Measurements from ENCODE around the gene PSMG4. TPM values are rescaled to one million over a fixed set of nuclear protein-coding genes. Genes with fewer than 3 reads are reported as not detected.
A peak's percentile ranks its signal among the peaks of the same experiment; 100 is the strongest.

PSMG4 gene
- total RNA-seq, 1 experiment from 2014 or later, result 36.9 TPM

- DNase-seq, result no peak
- Histone ChIP-seq H3K36me3 (no peaks in the 10 kb centered on the region), H3K27me3 (no peaks in the 10 kb centered on the region), H3K4me3 (no peak overlapping the region), H3K9me3 (no peaks in the 10 kb centered on the region)
These were observed 21.3 kb downstream of the PSMG4 start for GRCh38 chr6:3280091-3280490.

- DNase-seq, result no peak
- H3K9me3 ChIP-seq, result no peaks in the 10 kb centered on the region
- H3K36me3 ChIP-seq, result no peaks in the 10 kb centered on the region
- H3K27me3 ChIP-seq, result no peaks in the 10 kb centered on the region
- H3K4me3 ChIP-seq, result no peak overlapping the region
These were observed 22.2 kb downstream of the PSMG4 start for GRCh38 chr6:3280866-3281465.

GRCh38 chr6:3281631-3282475, 23.1 kb downstream of the PSMG4 start:
- H3K4me3 ChIP-seq, result no peak overlapping the region
- H3K27me3 ChIP-seq, result no peaks in the 10 kb centered on the region
- DNase-seq, result peak; percentile 67
- H3K9me3 ChIP-seq, result no peaks in the 10 kb centered on the region
- H3K36me3 ChIP-seq, result no peaks in the 10 kb centered on the region

DNA sequence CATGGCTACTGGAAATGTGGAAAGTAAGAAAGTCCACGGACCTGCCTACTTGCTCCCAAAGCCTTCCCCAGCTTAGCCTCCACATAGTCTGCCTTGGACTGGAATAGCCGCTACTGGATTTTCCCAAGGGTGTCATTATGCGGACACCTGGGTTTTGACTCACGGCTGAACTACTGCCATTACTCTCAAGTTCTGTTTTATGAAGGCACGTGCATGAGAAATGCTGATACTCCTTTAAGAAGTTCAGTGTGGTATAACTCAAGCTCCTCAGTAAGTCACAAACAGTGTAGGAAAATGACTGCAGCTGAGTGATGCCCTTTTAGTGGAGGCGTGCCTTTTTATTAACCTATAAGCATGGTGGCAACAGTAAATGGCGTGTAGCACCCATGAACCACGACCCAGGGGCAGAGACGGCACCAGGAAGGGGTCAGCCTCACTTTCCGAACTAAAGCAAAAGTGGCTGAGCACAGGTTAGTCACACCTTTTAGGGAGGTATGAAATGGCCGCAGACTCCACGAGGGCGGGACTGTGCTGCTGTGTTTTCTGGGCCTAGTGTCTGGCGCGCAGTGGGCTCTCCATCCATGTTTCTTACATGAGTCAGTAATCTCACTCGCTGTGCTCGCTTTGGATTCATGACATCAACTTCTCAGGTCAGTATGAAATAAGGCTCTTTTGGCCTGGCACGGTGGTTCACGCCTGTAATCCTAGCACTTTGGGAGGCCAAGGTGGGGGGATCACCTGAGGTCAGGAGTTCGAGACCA, 23.9 kb downstream of the PSMG4 start:
- Histone ChIP-seq H3K36me3 (no peaks in the 10 kb centered on the region), H3K27me3 (no peaks in the 10 kb centered on the region), H3K4me3 (no peak overlapping the region), H3K9me3 (no peaks in the 10 kb centered on the region)
- no peak for DNase-seq

DNA sequence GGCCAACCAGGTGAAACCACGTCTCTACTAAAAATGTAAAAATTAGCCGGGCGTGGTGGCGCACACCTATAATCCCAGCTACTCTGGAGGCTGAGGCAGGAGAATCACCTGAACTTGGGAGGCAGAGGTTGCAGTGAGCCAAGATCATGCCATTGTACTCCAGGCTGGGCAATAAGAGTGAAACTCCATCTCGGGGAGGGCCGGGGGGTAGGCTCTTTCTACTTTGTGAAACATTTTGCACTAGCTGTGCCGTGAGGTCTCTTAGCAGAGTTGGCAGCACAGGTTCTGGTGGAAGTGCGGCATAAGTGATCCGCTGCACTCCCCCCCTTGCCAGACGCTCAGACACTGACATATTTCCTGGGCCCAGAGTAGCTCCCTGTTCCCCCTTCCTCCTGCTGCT, 24.5 kb downstream of the PSMG4 start:
- H3K36me3 ChIP-seq, result no peaks in the 10 kb centered on the region
- H3K9me3 ChIP-seq, result no peaks in the 10 kb centered on the region
- no peaks in the 10 kb centered on the region for H3K27me3 ChIP-seq
- no peak overlapping the region for H3K4me3 ChIP-seq
- no peak for DNase-seq

DNA sequence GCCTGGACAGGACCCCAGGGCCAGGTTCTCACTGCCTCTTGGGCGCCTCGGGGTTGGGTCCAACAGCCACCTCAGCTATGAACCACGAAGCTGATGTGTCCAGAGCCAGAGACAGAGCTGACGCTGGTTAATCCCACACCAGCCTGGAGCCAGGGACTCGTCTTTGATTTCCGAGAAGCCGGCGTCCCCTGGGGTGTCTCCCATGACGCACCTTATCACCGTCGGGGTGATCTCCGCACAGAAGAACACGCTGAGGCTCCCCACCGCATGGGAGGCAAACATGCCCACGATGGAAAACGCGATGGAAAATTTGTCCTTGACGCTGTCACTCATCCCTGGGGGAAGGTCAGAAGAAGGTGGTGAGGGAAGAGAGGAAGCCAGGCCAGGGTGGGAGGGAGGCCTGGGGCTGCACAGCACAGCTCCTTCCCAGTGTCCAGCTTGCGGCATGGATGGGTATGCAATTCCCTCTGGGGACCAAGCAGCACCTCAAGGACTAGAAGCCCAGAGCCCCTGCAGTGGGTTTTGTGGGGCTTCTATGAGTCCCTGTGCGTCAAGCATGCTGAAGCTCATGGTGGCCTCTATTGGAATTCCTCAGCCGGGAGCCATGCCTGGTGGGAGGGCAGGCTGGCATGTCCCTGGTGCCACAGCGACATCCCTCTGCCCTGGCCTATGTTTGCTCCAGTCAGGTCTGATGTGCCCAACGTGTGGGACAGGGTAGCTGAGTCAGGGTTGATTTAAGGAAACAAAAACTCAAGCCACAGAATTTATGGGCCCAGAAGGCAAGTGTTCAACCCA, 25.1 kb downstream of the PSMG4 start:
- no peak for DNase-seq
- Histone ChIP-seq H3K4me3 (no peak overlapping the region), H3K27me3 (no peaks in the 10 kb centered on the region), H3K9me3 (no peaks in the 10 kb centered on the region), H3K36me3 (no peaks in the 10 kb centered on the region)

- Histone ChIP-seq H3K4me3 (no peak overlapping the region), H3K27me3 (no peaks in the 10 kb centered on the region), H3K9me3 (no peaks in the 10 kb centered on the region), H3K36me3 (no peaks in the 10 kb centered on the region)
- no peak for DNase-seq
These were observed 25.7 kb downstream of the PSMG4 start for GRCh38 chr6:3284436-3284876.

DNA sequence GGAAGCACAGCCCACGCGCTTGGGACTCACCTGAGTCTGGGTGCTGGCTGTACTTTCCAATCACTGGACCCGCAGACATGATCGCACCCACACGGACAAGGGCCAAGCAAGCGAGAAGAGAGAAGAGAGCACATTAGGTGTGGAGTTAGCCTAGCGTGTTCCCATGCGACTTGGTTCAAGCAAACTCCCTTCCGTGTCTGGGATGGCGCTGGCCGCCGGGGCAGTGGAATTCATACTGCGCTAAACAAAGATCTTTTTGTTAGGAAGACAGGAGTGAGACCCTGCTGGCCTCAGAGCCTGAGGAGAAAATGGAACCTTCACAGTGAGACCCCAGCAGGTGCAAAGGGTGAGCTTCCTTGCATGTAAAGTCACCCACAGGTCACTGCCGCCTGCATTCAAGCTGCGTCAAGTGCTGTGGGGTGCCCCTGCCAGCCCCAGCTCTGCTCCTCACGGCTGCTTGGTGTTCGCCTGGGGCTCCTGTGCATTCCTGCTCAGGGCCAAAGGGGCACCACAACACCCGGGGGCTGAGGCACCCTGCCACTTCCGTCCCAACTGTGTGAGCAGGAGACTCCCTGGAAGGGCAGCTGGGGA, 26.4 kb downstream of the PSMG4 start:
- no peaks in the 10 kb centered on the region for H3K27me3 ChIP-seq
- H3K36me3 ChIP-seq, result no peaks in the 10 kb centered on the region
- DNase-seq, result no peak
- H3K9me3 ChIP-seq, result no peaks in the 10 kb centered on the region
- no peak overlapping the region for H3K4me3 ChIP-seq

DNA sequence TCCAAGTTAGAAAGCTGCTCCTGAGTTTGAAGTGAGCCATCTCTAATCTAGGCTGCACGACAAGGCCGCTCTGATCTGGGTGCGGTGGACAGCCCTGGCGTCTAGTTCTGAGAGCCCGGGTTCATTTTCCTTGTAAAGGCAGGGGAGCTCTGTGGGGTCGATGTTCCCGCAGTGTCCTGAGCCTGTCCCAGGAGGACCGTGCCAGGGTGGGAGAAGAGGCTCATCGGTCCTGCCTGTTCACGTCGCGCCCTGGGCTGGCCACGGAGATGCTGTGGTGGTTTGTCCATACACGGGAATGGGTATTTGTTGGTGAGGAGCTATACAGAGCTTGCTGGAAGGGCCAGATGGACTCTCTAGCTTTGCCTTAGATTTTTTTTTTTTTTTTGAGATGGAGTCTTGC, 27.0 kb downstream of the PSMG4 start:
- H3K9me3 ChIP-seq, result no peaks in the 10 kb centered on the region
- no peaks in the 10 kb centered on the region for H3K36me3 ChIP-seq
- no peak for DNase-seq
- no peaks in the 10 kb centered on the region for H3K27me3 ChIP-seq
- no peak overlapping the region for H3K4me3 ChIP-seq

DNA sequence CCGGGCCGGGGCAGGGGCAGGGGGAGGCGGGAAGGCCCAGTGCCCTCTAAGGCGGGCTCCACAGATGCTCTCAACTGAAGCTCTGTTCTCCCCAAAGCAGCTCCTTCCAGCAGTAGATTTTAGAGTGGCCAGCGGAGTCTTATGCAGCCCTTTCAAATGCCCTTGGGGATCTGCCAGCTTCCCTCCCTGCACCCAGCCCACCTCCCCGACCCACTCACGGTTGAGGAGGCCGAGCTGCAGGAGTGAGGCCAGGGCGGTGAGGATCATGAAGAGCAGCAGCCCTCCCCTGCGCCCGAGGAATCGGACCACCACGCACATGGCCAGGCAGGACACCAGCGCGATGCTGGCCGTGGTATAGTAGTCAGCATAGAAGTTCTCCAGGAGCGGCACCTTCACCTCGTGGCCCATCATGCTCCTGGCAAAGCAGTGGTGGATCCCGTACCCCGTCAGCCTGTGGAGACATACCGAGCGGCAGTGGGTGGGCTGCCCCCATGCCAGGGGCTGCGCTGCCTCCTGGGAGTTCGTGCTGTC, 28.0 kb downstream of the PSMG4 start:
- H3K36me3 ChIP-seq, result no peaks in the 10 kb centered on the region
- H3K27me3 ChIP-seq, result no peaks in the 10 kb centered on the region
- H3K9me3 ChIP-seq, result no peaks in the 10 kb centered on the region
- DNase-seq, result no peak
- H3K4me3 ChIP-seq, result no peak overlapping the region

GRCh38 chr6:3287308-3287707, 28.6 kb downstream of the PSMG4 start:
- no peaks in the 10 kb centered on the region for H3K9me3 ChIP-seq
- no peaks in the 10 kb centered on the region for H3K36me3 ChIP-seq
- no peaks in the 10 kb centered on the region for H3K27me3 ChIP-seq
- no peak overlapping the region for H3K4me3 ChIP-seq
- DNase-seq, result peak; percentile 47

- H3K4me3 ChIP-seq, result no peak overlapping the region
These were observed 29.4 kb downstream of the PSMG4 start for GRCh38 chr6:3287976-3288707.

GRCh38 chr6:3288711-3289663, 30.2 kb downstream of the PSMG4 start:
- Histone ChIP-seq H3K4me3 (no peak overlapping the region), H3K9me3 (no peaks in the 10 kb centered on the region), H3K27me3 (no peaks in the 10 kb centered on the region), H3K36me3 (no peaks in the 10 kb centered on the region)
- DNase-seq, result no peak

More at GRCh38 chr6:3287976-3288707, 29.4 kb downstream of the PSMG4 start:
- DNase-seq, result no peak
- H3K9me3 ChIP-seq, result no peaks in the 10 kb centered on the region
- no peaks in the 10 kb centered on the region for H3K36me3 ChIP-seq
- no peaks in the 10 kb centered on the region for H3K27me3 ChIP-seq

- Histone ChIP-seq H3K36me3 (no peaks in the 10 kb centered on the region), H3K4me3 (no peak overlapping the region), H3K27me3 (no peaks in the 10 kb centered on the region), H3K9me3 (no peaks in the 10 kb centered on the region)
- no peak for DNase-seq
These were observed 30.9 kb downstream of the PSMG4 start for GRCh38 chr6:3289664-3290055.

Data from MG63 (cell line).